SK-N-SH (cell line): ENCODE data around the gene GADD45B. TPM values are rescaled to one million over a fixed set of nuclear protein-coding genes. Genes with fewer than 3 reads are reported as not detected.

ENCODE experiments used
- CTCF ChIA-PET: fragments of 300-600, 350-600 bp; formaldehyde crosslinking; extraction: SDS; loops from one replicate; lab custom pipeline; 2021; lab: Yijun Ruan, JAX
- POLR2A ChIA-PET: fragments of 350-600 bp; sonication (Branson Sonifier 250); formaldehyde crosslinking; extraction: SDS; loops from one replicate; lab custom pipeline; 2020; ENCODE audit warnings: antibody characterized with exemption, inconsistent platforms; lab: Yijun Ruan, JAX
- DNase-seq: peaks from one replicate; pipeline ENCODE4 v3.0.0; 2012
- H2AFZ ChIP-seq: fragments of 200-600 bp; sonication (generic); 2 replicates; pipeline ENCODE4 v1.8.1; 2016; ENCODE audit warnings: antibody characterized with exemption, mild to moderate bottlenecking, low read depth
- H3F3A ChIP-seq: fragments of 200-600 bp; sonication (generic); replicated peaks from 2 replicates; pipeline ENCODE3; 2016; ENCODE audit warnings: antibody characterized with exemption, mild to moderate bottlenecking; ENCODE audit not compliant: insufficient read depth
- H3K27ac ChIP-seq, 2 experiments: fragments of 200-500 bp in 1 of 2; fragments of 200-600 bp in 1 of 2; sonication (Bioruptor generic) in 1 of 2; sonication (generic), shearing (Covaris generic) in 1 of 2; 2 replicates each; pipeline versions ENCODE4 v1.5.1 to v1.6.1; 2014 to 2016; ENCODE audit warnings: low read depth in 2 of 2, inconsistent platforms in 1 of 2, low read length in 1 of 2, mild to moderate bottlenecking in 1 of 2, mixed read lengths in 1 of 2
- H3K27me3 ChIP-seq: fragments of 200-600 bp; sonication (generic), shearing (Covaris generic); 2 replicates; pipeline ENCODE4 v1.6.1; 2016; ENCODE audit warnings: mixed run types; ENCODE audit not compliant: insufficient read depth
- H3K36me3 ChIP-seq, 2 experiments: fragments of 200-500 bp in 1 of 2; fragments of 200-600 bp in 1 of 2; sonication (Bioruptor generic) in 1 of 2; sonication (generic) in 1 of 2; replicated peaks in 1 of 2; 2 replicates each; pipeline versions ENCODE3 to v1.5.1; 2014 to 2016; ENCODE audit warnings: low read length in 1 of 2, mild to moderate bottlenecking in 1 of 2; ENCODE audit not compliant: insufficient read depth in 2 of 2, control insufficient read depth in 1 of 2
- H3K4me1 ChIP-seq, 2 experiments: fragments of 200-500 bp in 1 of 2; fragments of 200-600 bp in 1 of 2; sonication (Bioruptor generic) in 1 of 2; sonication (generic), shearing (Covaris generic) in 1 of 2; 2 replicates each; pipeline versions ENCODE4 v1.5.1 to v1.6.1; 2014 to 2016; ENCODE audit warnings: low read depth in 1 of 2, low read length in 1 of 2, mixed run types in 1 of 2; ENCODE audit not compliant: insufficient read depth in 2 of 2, control insufficient read depth in 1 of 2
- H3K4me2 ChIP-seq: fragments of 200-600 bp; sonication (generic), shearing (Covaris generic); 2 replicates; pipeline ENCODE4 v1.6.1; 2017; ENCODE audit warnings: mixed run types
- H3K4me3 ChIP-seq, 2 experiments: fragments of 200-500 bp in 1 of 2; fragments of 200-600 bp in 1 of 2; sonication (Bioruptor generic) in 1 of 2; sonication (generic), shearing (Covaris generic) in 1 of 2; 2 replicates each; pipeline versions ENCODE4 v1.5.1 to v1.8.1; 2014 to 2016; ENCODE audit warnings: low read depth in 2 of 2, inconsistent platforms in 1 of 2, low read length in 1 of 2, mild to moderate bottlenecking in 1 of 2, mixed read lengths in 1 of 2, moderate library complexity in 1 of 2
- H3K79me2 ChIP-seq: fragments of 200-600 bp; sonication (generic); 2 replicates; pipeline ENCODE4 v1.8.1; 2017; ENCODE audit warnings: mild to moderate bottlenecking; ENCODE audit not compliant: insufficient read depth
- H3K9ac ChIP-seq: fragments of 200-600 bp; sonication (generic); 2 replicates; pipeline ENCODE4 v1.6.1; 2017; ENCODE audit warnings: mixed run types
- H3K9me2 ChIP-seq: fragments of 200-600 bp; sonication (generic); 2 replicates; pipeline ENCODE4 v1.6.1; 2017; ENCODE audit warnings: mixed run types
- H3K9me3 ChIP-seq: fragments of 200-600 bp; sonication (generic); 2 replicates; pipeline ENCODE4 v1.6.1; 2017; ENCODE audit warnings: mixed run types, mild to moderate bottlenecking, moderate library complexity
- H4K20me1 ChIP-seq: fragments of 200-600 bp; sonication (generic); 2 replicates; pipeline ENCODE4 v1.6.1; 2017; ENCODE audit warnings: mild to moderate bottlenecking, mixed run types; ENCODE audit not compliant: insufficient read depth
- ELF1 ChIP-seq: IDR thresholded peaks from 2 replicates; pipeline ENCODE4 v1.4.0; 2012
- EP300 ChIP-seq, 2 experiments: IDR thresholded peaks; 2 replicates each; pipeline versions ENCODE4 v1.4.0 to v1.6.1; 2012; ENCODE audit warnings: borderline replicate concordance in 1 of 2, low read depth in 1 of 2, low read length in 1 of 2
- GATA2 ChIP-seq: sonication (generic); formaldehyde crosslinking; IDR thresholded peaks from 2 replicates; pipeline ENCODE4 v1.5.0; 2020; ENCODE audit warnings: mild to moderate bottlenecking, missing genetic modification reagents
- MAX ChIP-seq: IDR thresholded peaks from 2 replicates; pipeline ENCODE4 v1.4.0; 2012; ENCODE audit warnings: low read depth
- NRF1 ChIP-seq: IDR thresholded peaks from 2 replicates; pipeline ENCODE4 v1.6.1; 2012; ENCODE audit warnings: low read depth, mild to moderate bottlenecking, low read length
- REST ChIP-seq: IDR thresholded peaks from 2 replicates; pipeline ENCODE4 v1.6.1; 2012; ENCODE audit warnings: mild to moderate bottlenecking, low read depth, low read length, moderate library complexity
- SIN3A ChIP-seq: IDR thresholded peaks from 2 replicates; pipeline ENCODE4 v1.6.1; 2012; ENCODE audit warnings: low read depth, mild to moderate bottlenecking, low read length, moderate library complexity, borderline replicate concordance
- WGBS: methylation state at CpG from one replicate; pipeline ENCODE4 v1.1.6; 2017; ENCODE audit warnings: low lambda C conversion rate; 5-methylcytosine and 5-hydroxymethylcytosine counted together
- polyA plus RNA-seq, 3 experiments: library from polyadenylated mRNA; depleted of rRNA; stranded (reverse); fragments of >200 nt; gene quantifications; 2 replicates each; pipeline ENCODE4 v1.2.3, GENCODE V29; 2012
- TF ChIP-seq, protein P1 (sequence below): fragments of 150-350 bp; IDR thresholded peaks from 2 replicates; pipeline ENCODE4 v1.6.1; 2017; ENCODE audit warnings: antibody characterized with exemption, low read length, low read depth, borderline replicate concordance
- TF ChIP-seq, protein P2 (sequence below): IDR thresholded peaks from 2 replicates; pipeline ENCODE4 v1.4.0; 2012; ENCODE audit warnings: low read depth, borderline replicate concordance

The GADD45B gene
- polyA plus RNA-seq, 1 of the 3 experiments (the other 2 are of a cell fraction): 67.6 TPM

GRCh38 chr19:2477141-2477710 lies 1.3 kb downstream of the GADD45B start (continued):
- TF ChIP-seq REST (no peak), MAX (no peak), NRF1 (no peak)
- TF ChIP-seq, protein P1, sequence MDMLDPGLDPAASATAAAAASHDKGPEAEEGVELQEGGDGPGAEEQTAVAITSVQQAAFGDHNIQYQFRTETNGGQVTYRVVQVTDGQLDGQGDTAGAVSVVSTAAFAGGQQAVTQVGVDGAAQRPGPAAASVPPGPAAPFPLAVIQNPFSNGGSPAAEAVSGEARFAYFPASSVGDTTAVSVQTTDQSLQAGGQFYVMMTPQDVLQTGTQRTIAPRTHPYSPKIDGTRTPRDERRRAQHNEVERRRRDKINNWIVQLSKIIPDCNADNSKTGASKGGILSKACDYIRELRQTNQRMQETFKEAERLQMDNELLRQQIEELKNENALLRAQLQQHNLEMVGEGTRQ: no peak

DNA sequence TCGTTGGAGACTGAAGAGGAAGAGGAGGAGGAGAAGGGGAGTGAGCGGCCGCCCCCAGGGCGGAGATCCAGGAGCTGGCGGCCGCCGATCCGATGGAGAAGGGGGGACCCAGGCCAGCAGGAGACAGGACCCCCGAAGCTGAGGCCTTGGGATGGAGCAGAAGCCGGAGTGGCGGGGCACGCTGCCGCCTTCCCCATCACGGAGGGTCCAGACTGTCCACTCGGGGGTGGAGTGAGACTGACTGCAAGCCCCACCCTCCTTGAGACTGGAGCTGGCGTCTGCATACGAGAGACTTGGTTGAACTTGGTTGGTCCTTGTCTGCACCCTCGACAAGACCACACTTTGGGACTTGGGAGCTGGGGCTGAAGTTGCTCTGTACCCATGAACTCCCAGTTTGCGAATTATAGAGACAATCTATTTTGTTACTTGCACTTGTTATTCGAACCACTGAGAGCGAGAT lies 1.8 kb downstream of the GADD45B start:
- ChIA-PET POLR2A (interaction anchor here (2.3 kb wide), 1 partner anchor 101 kb away, joined by 15 read pairs; no protein-coding TSS in a partner anchor), CTCF (interaction anchor here (0.8 to 21.1 kb wide), 13 partner anchors 11 to 272 kb away, joined by 3 to 309 read pairs (median 3); no protein-coding TSS in a partner anchor)
- TF ChIP-seq ELF1 (no peak), EP300 (IDR thresholded peaks at IDR 0.05; ENCODE audit: borderline replicate concordance in 1 of 2, low read depth in 1 of 2, low read length in 1 of 2) (no peak), SIN3A (no peak), GATA2 (CRISPR knock-in tag) (no peak)
- TF ChIP-seq, protein P1: no peak
- TF ChIP-seq, protein P2, sequence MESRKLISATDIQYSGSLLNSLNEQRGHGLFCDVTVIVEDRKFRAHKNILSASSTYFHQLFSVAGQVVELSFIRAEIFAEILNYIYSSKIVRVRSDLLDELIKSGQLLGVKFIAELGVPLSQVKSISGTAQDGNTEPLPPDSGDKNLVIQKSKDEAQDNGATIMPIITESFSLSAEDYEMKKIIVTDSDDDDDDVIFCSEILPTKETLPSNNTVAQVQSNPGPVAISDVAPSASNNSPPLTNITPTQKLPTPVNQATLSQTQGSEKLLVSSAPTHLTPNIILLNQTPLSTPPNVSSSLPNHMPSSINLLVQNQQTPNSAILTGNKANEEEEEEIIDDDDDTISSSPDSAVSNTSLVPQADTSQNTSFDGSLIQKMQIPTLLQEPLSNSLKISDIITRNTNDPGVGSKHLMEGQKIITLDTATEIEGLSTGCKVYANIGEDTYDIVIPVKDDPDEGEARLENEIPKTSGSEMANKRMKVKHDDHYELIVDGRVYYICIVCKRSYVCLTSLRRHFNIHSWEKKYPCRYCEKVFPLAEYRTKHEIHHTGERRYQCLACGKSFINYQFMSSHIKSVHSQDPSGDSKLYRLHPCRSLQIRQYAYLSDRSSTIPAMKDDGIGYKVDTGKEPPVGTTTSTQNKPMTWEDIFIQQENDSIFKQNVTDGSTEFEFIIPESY: no peak
- Histone ChIP-seq H2AFZ (no peak overlapping the region), H3K79me2 (peaks cover 45% of the 10 kb centered on the region), H3K4me1 (peaks cover 6 to 27% of the 10 kb centered on the region in 2 experiments; a peak in 1 of 4 replicates), H3F3A (peaks cover 43% of the 10 kb centered on the region), H3K27ac (peak overlapping the region in 1 of 2 experiments; percentile 88; a peak in 1 of 4 replicates), H3K27me3 (no peaks in the 10 kb centered on the region), H3K9ac (peak overlapping the region; percentile 97), H3K9me3 (no peaks in the 10 kb centered on the region), H3K4me2 (peak overlapping the region; percentile 92), H3K9me2 (no peaks in the 10 kb centered on the region), H3K4me3 (peak overlapping the region; percentile 67 to 100; a peak in 3 of 4 replicates), H3K36me3 (peaks cover 0 to 5% of the 10 kb centered on the region in 2 experiments), H4K20me1 (peaks cover 31% of the 10 kb centered on the region)
- 15% methylated on average over 20 of the region's 21 CpGs for WGBS
- DNase-seq: no peak
